HepG2 (cell line): ENCODE results near the gene TMEM108. TPM values are rescaled to one million over a fixed set of nuclear protein-coding genes. Genes with fewer than 3 reads are reported as not detected.

Experiments used
- ATAC-seq: fragments of 200-7000 bp; cut with Tn5 transposase; 3 replicates; pipeline ENCODE4 v1.9.1; 2020; ENCODE audit warnings: mild to moderate bottlenecking, moderate library complexity
- BruUV-seq: library from RNA; stranded (reverse); fragments of 400-500 nt; replicated peaks from 2 replicates; lab custom pipeline; 2021; lab: Mats Ljungman, UMichigan
- CTCF ChIA-PET: fragments of 300-600 bp; formaldehyde crosslinking; extraction: SDS; loops from one replicate; lab custom pipeline; 2021; ENCODE audit warnings: low total read pairs, inconsistent platforms, low intra/inter-chr PET ratio; lab: Yijun Ruan, JAX
- POLR2A ChIA-PET: fragments of 350-600 bp; sonication (Branson Sonifier 250); formaldehyde crosslinking; loops from one replicate; lab custom pipeline; 2020; ENCODE audit warnings: antibody characterized with exemption, inconsistent platforms; lab: Yijun Ruan, JAX
- DNase-seq: peaks from one replicate; pipeline ENCODE4 v3.0.0-alpha.2; 2015; ENCODE audit warnings: low spot score
- FAIRE-seq: peaks from 3 replicates; lab custom pipeline; 2011; peaks lifted over from hg19 to GRCh38; lab: Jason Lieb, UNC
- H2AFZ ChIP-seq: one replicate; pipeline ENCODE4 v1.6.1; 2011; ENCODE audit warnings: low read length, inconsistent platforms
- H3K27ac ChIP-seq: fragments of 300-600 bp; 3 replicates; pipeline ENCODE4 v1.8.0; 2011; ENCODE audit warnings: mixed run types, mild to moderate bottlenecking, mixed read lengths, low read length, inconsistent platforms; ENCODE audit not compliant: insufficient read depth; ENCODE audit errors: extremely low read length
- H3K27me3 ChIP-seq, 2 experiments: fragments of 200-600 bp in 1 of 2; 2 replicates in 1 of 2; 3 replicates in 1 of 2; pipeline versions ENCODE4 v1.6.0 to v1.8.0; 2011; ENCODE audit warnings: low read length in 2 of 2, mild to moderate bottlenecking in 2 of 2, moderate library complexity in 2 of 2, inconsistent platforms in 1 of 2; ENCODE audit not compliant: insufficient read depth in 2 of 2, control insufficient read depth in 1 of 2
- H3K36me3 ChIP-seq, 2 experiments: fragments of 200-600 bp in 1 of 2; replicated peaks in 1 of 2; 2 replicates in 1 of 2; 3 replicates in 1 of 2; pipeline versions ENCODE4 v1.5.1 to v1.8.0; 2011; ENCODE audit warnings: low read length in 2 of 2, inconsistent platforms in 1 of 2; ENCODE audit not compliant: insufficient read depth in 2 of 2, control insufficient read depth in 1 of 2
- H3K4me1 ChIP-seq: 2 replicates; pipeline ENCODE4 v1.5.1; 2012; ENCODE audit warnings: low read length, inconsistent platforms; ENCODE audit not compliant: insufficient read depth
- H3K4me2 ChIP-seq: 2 replicates; pipeline ENCODE4 v1.6.0; 2011; ENCODE audit warnings: low read depth, low read length, inconsistent platforms
- H3K4me3 ChIP-seq, 3 experiments: fragments of 200-600 bp in 1 of 3; sonication (generic), shearing (Covaris generic) in 1 of 3; replicated peaks in 1 of 3; 2 replicates each; pipeline ENCODE4 v1.5.1; 2011 to 2016; ENCODE audit warnings: low read length in 3 of 3, inconsistent platforms in 2 of 3, low read depth in 2 of 3, mild to moderate bottlenecking in 2 of 3, control low read depth in 1 of 3, mixed read lengths in 1 of 3; ENCODE audit not compliant: insufficient read depth in 1 of 3
- H3K79me2 ChIP-seq: one replicate; pipeline ENCODE4 v1.6.1; 2011; ENCODE audit warnings: low read length, inconsistent platforms; ENCODE audit not compliant: insufficient read depth
- H3K9ac ChIP-seq: 2 replicates; pipeline ENCODE4 v1.6.0; 2011; ENCODE audit warnings: mild to moderate bottlenecking, low read depth, low read length, inconsistent platforms; ENCODE audit not compliant: insufficient read depth
- H3K9me3 ChIP-seq: 2 replicates; pipeline ENCODE4 v1.5.1; 2012; ENCODE audit warnings: mild to moderate bottlenecking, low read length
- H4K20me1 ChIP-seq: 2 replicates; pipeline ENCODE4 v1.6.0; 2011; ENCODE audit warnings: inconsistent platforms, mild to moderate bottlenecking, low read length, moderate library complexity; ENCODE audit not compliant: insufficient read depth
- HMGXB3 ChIP-seq: sonication (generic); formaldehyde crosslinking; IDR thresholded peaks from 2 replicates; pipeline ENCODE4 v1.4.0; 2020; ENCODE audit warnings: missing genetic modification reagents, borderline replicate concordance
- IRF9 ChIP-seq: sonication (generic); formaldehyde crosslinking; IDR thresholded peaks from 2 replicates; pipeline ENCODE4 v1.8.0; 2022; ENCODE audit warnings: missing genetic modification reagents, mild to moderate bottlenecking, borderline replicate concordance
- MAFK ChIP-seq, 2 experiments: IDR thresholded peaks in 1 of 2; conservative IDR thresholded peaks in 1 of 2; 2 replicates each; pipeline ENCODE4 v1.6.1; 2011; ENCODE audit warnings: improper control_type of control experiment in 2 of 2, low read length in 2 of 2
- POGK ChIP-seq: sonication (generic); formaldehyde crosslinking; conservative IDR thresholded peaks from 2 replicates; pipeline ENCODE4 v1.8.0; 2022; ENCODE audit warnings: mild to moderate bottlenecking, moderate library complexity, missing genetic modification reagents
- PPARG ChIP-seq: conservative IDR thresholded peaks from 2 replicates; pipeline ENCODE4 v1.6.1; 2016; ENCODE audit warnings: missing biosample characterization, missing genetic modification reagents
- RAD21 ChIP-seq: fragments of 450-650 bp; formaldehyde crosslinking; IDR thresholded peaks from 2 replicates; pipeline ENCODE4 v1.5.0; 2020; ENCODE audit warnings: mild to moderate bottlenecking
- SMC3 ChIP-seq: IDR thresholded peaks from 2 replicates; pipeline ENCODE4 v1.6.1; 2011; ENCODE audit warnings: low read length, improper control_type of control experiment
- TEAD3 ChIP-seq: optimal IDR thresholded peaks from 2 replicates; pipeline ENCODE3; 2016; ENCODE audit warnings: borderline replicate concordance
- TFAP4 ChIP-seq: sonication (generic); IDR thresholded peaks from 2 replicates; pipeline ENCODE4 v1.6.1; 2016; ENCODE audit warnings: low read depth, borderline replicate concordance
- ZNF574 ChIP-seq: sonication (generic); formaldehyde crosslinking; IDR thresholded peaks from 2 replicates; pipeline ENCODE4 v1.4.0; 2020; ENCODE audit warnings: missing genetic modification reagents
- ZNF772 ChIP-seq: sonication (generic); formaldehyde crosslinking; IDR thresholded peaks from 2 replicates; pipeline ENCODE4 v1.5.0; 2020; ENCODE audit warnings: mild to moderate bottlenecking, missing genetic modification reagents
- WGBS: methylation state at CpG from one replicate; pipeline ENCODE4 v1.1.6; 2017; ENCODE audit warnings: low lambda C conversion rate; 5-methylcytosine and 5-hydroxymethylcytosine counted together
- in situ Hi-C: cut with HindIII; loops from 2 replicates; pipeline ENCODE4 v1.10.0; 2017; ENCODE audit warnings: low pct_unique_long_range_greater_than_20kb; ENCODE audit not compliant: extremely low pct_ligation_motif_present
- intact Hi-C: fragments of 100-400 bp; cut with micrococcal nuclease; formaldehyde crosslinking; loops from one replicate; pipeline ENCODE4 v1.10.0; 2022; ENCODE audit not compliant: unreplicated experiment
- polyA plus RNA-seq, 8 experiments: library from polyadenylated mRNA; depleted of rRNA in 3 of 8; stranded (reverse) in 7 of 8; unstranded in 1 of 8; fragments of >200 nt; fragmentation: Illumina TruSeq in 4 of 8; extraction: Trizol in 4 of 8; gene quantifications; 2 replicates each; pipeline versions ENCODE4 v1.2.1 to v1.2.3, GENCODE V29; 2011 to 2016; ENCODE audit warnings: low read depth in 4 of 8, missing spikeins in 1 of 8, mixed read lengths in 1 of 8; ENCODE audit not compliant: insufficient read depth in 1 of 8
- total RNA-seq, 5 experiments: library from RNA; depleted of rRNA; stranded (reverse); fragments of >200 nt; fragmentation: Illumina TruSeq; extraction: Trizol; gene quantifications; 2 replicates each; pipeline ENCODE4 v1.2.3, GENCODE V29; 2016; ENCODE audit warnings: low read depth in 1 of 5

TMEM108 gene
- total and polyA plus RNA-seq, 2 of the 13 experiments (the other 11 are each of a cell fraction or from before 2014, with no cell fraction given) = not detected

DNA sequence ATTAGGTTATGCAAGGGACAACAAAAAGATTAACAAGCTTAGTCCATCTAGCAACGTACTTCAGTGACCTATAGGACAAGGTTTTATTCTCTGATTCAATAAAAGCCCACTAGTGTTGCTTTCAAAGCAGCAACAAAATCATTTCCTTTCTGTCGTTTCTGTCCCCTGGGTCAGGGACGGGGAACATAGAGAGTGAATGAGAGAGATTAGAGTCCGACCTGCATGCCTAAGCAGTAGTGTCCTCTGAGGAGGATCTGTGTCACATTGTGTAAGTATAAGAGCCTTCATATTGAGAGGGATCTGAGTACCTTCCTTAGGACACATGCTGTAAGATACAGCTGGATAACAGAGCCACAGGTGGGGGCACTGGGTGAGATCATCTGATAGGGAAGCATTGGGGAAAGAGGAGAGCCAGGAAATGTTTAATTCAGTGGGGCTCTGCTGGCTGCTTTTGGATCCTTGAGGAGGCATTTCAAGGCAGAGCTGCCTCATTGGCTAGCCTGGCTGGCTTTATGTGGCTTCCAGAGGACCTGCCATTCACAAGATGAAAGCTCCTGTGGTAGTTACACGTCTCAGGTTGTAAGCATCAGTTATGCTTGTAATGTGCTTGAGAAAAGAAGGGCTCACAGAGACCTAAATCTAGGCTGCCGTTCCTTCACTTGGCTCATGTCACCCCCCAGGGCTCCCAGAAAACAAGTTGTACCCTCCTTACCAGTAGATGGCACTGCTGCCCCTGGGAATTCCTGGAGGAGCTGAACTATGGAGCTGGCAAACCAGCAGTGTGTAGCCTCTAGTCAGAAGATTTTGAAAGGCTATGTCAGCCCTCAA lies 2.7 kb downstream of the TMEM108 start:
- Histone ChIP-seq H3K4me1 (no peaks in the 10 kb centered on the region), H3K79me2 (no peaks in the 10 kb centered on the region), H3K27ac (no peak overlapping the region), H3K36me3 (no peaks in the 10 kb centered on the region), H3K4me3 (no peak overlapping the region), H3K4me2 (no peak overlapping the region), H3K9ac (no peak overlapping the region), H3K27me3 (peaks cover 0 to 25% of the 10 kb centered on the region in 2 experiments; a peak in 3 of 5 replicates), H3K9me3 (no peaks in the 10 kb centered on the region), H2AFZ (no peak overlapping the region), H4K20me1 (no peaks in the 10 kb centered on the region)
- 0% methylated on average over 4 of the region's 6 CpGs for WGBS
- ChIA-PET CTCF (interaction anchor here (0.7 to 2.2 kb wide), 3 partner anchors 336 to 383 kb away, joined by 3 to 17 read pairs (median 5); no protein-coding TSS in a partner anchor), POLR2A (no interaction called here)
- no TSS peak for BruUV-seq
- ATAC-seq = peak; percentile 95
- peak; percentile 71 for FAIRE-seq
- peak; percentile 58 for DNase-seq
- intact Hi-C loops = loop anchor here (1.0 to 10.0 kb wide), 4 partner anchors 315 to 534 kb away; partner anchors contain the start of gene CDV3
- in situ Hi-C loops = loop anchor here (5.0 kb wide), 1 partner anchor 341 kb away; no protein-coding TSS in a partner anchor
- no peak for TF ChIP-seq HMGXB3 (CRISPR knock-in tag)
- TF ChIP-seq POGK (CRISPR knock-in tag) = no peak
- peak; percentile 77 for TF ChIP-seq SMC3
- TF ChIP-seq ZNF772 = no peak
- peak; percentile 41; the same call in 1 of the 2 replicates for TF ChIP-seq ZNF574 (CRISPR knock-in tag)
- peak; percentile 34 for TF ChIP-seq TEAD3 (CRISPR knock-in tag)
- TF ChIP-seq MAFK (conservative IDR thresholded peaks at IDR 0.05 in 1 of 2, IDR thresholded peaks at IDR 0.05 in 1 of 2; ENCODE audit: low read length in 2 of 2) = no peak
- no peak for TF ChIP-seq TFAP4
- peak; percentile 68; the same call in 1 of the 2 replicates for TF ChIP-seq RAD21
- no peak for TF ChIP-seq IRF9 (CRISPR knock-in tag)
- no peak for TF ChIP-seq PPARG (CRISPR knock-in tag)
